Measurements from ENCODE around the gene RIMKLB. TPM values are rescaled to one million over a fixed set of nuclear protein-coding genes. Genes with fewer than 3 reads are reported as not detected.
"Not testable (repeated sequence)": the region's sequence is repeated elsewhere in the genome, so short reads cannot be mapped to it uniquely, and the experiment has no call there.

RIMKLB gene
- total RNA-seq, 4 donors from 2014 or later = 26.6 to 34.5 (median 29.2) TPM

DNA sequence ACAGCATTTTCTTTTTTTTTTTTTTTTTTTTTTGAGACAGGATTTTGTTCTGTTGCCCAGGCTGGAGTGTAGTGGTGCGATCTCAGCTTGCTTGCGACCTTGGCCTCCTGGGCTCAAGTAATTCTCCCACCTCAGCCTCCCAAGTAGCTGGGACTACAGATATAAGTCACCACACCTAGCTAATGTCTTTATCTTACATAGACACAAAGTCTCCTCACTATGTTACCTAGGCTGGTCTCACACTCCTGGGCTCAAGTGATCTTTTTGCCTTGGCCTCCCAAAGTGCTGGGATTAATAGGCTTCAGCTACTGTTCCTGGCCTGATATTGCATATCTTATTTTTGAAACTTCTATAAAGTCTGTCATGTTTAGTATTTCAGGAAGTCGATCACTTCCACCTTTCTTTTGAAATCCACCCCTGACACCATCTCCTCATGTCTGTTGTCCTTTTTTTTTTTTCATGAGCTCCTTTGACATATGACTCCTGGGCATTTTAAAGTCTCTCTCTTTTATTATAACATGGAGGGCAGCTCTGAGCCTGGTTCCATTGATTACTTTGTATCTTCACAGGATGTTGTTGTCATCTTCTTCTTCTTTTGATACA lies 118.8 kb downstream of the RIMKLB start:
- no peak overlapping the region for H3K4me3 ChIP-seq
- TF ChIP-seq, protein P1, sequence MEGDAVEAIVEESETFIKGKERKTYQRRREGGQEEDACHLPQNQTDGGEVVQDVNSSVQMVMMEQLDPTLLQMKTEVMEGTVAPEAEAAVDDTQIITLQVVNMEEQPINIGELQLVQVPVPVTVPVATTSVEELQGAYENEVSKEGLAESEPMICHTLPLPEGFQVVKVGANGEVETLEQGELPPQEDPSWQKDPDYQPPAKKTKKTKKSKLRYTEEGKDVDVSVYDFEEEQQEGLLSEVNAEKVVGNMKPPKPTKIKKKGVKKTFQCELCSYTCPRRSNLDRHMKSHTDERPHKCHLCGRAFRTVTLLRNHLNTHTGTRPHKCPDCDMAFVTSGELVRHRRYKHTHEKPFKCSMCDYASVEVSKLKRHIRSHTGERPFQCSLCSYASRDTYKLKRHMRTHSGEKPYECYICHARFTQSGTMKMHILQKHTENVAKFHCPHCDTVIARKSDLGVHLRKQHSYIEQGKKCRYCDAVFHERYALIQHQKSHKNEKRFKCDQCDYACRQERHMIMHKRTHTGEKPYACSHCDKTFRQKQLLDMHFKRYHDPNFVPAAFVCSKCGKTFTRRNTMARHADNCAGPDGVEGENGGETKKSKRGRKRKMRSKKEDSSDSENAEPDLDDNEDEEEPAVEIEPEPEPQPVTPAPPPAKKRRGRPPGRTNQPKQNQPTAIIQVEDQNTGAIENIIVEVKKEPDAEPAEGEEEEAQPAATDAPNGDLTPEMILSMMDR (IDR thresholded peaks at IDR 0.05) = no peak
- TF ChIP-seq POLR2AphosphoS5 (IDR thresholded peaks at IDR 0.05) (no peak), POLR2A (IDR thresholded peaks at IDR 0.05; ENCODE audit: low read depth) (no peak), EP300 (IDR thresholded peaks at IDR 0.05) (no peak)
- intact Hi-C loops (cut with DNase I) = no loop called here
- no peaks in the 10 kb centered on the region for H3K9me3 ChIP-seq
- H3K27ac ChIP-seq (replicated peaks in 1 of 4) = no peak overlapping the region
- DNase-seq (ENCODE audit: extremely low spot score) = no peak
- H3K36me3 ChIP-seq = no peaks in the 10 kb centered on the region
- no peaks in the 10 kb centered on the region for H3K27me3 ChIP-seq
- H3K4me1 ChIP-seq = peaks cover 0 to 12% (median 3%) of the 10 kb centered on the region in 4 donors
- WGBS = 92% methylated on average over 3 of the region's 3 CpGs

DNA sequence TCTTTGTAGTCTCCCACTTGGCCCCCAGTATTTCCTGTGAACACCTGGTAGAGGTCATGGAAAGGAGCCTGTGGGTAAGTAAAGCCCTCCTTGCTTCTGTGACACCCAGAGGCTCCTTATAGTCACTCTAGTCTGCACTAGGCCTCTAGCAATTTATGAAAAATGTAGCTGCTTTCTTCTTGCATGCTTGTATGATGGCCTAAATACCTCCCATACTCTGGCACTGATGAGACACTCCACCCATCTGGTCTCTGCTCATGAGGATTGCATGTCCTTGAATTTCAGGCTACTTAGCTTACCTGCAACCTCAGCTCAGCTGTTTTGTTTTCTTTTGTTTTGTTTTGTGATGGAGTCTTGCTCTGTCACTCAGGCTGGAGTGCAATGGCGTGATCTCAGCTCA lies 120.1 kb downstream of the RIMKLB start:
- Histone ChIP-seq H3K27me3 (no peaks in the 10 kb centered on the region), H3K4me1 (peaks cover 0 to 12% (median 3%) of the 10 kb centered on the region in 4 donors), H3K36me3 (no peaks in the 10 kb centered on the region), H3K9me3 (no peaks in the 10 kb centered on the region), H3K4me3 (no peak overlapping the region), H3K27ac (replicated peaks in 1 of 4) (no peak overlapping the region)
- DNase-seq (ENCODE audit: extremely low spot score) = no peak
- intact Hi-C loops (cut with DNase I) = no loop called here
- TF ChIP-seq POLR2AphosphoS5 (IDR thresholded peaks at IDR 0.05) (no peak), EP300 (IDR thresholded peaks at IDR 0.05) (no peak), POLR2A (IDR thresholded peaks at IDR 0.05; ENCODE audit: low read depth) (no peak)
- TF ChIP-seq, protein P1 (IDR thresholded peaks at IDR 0.05) = no peak
- 88% methylated on average over 1 of the region's 1 CpG for WGBS

DNA sequence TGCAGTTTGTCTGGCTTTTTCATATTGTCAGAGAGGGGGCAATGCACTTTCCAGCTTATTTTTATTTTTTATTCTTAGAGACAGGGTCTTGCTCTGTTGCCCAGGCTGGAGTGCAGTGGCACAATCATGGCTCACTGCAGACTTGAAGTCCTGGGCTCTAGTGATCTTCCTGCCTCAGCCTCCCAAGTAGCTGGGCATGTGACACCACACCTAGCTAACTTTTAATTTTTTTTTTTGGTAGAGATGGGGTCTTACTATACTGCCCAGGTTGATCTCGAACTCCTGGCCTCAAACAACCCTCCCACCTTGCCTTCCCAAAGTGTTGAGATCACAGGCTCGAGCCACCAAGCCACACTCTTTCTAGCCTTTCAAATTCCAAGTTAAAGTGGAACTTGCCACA lies 120.7 kb downstream of the RIMKLB start:
- no peaks in the 10 kb centered on the region for H3K9me3 ChIP-seq
- no peak for DNase-seq (ENCODE audit: extremely low spot score)
- intact Hi-C loops (cut with DNase I) = no loop called here
- H3K4me1 ChIP-seq = peaks cover 0 to 14% (median 3%) of the 10 kb centered on the region in 4 donors
- WGBS = 80% methylated on average over 2 of the region's 2 CpGs
- H3K27me3 ChIP-seq = no peaks in the 10 kb centered on the region
- no peak for TF ChIP-seq POLR2AphosphoS5 (IDR thresholded peaks at IDR 0.05)
- TF ChIP-seq, protein P1 (IDR thresholded peaks at IDR 0.05) = no peak
- no peak for TF ChIP-seq EP300 (IDR thresholded peaks at IDR 0.05)
- no peak for TF ChIP-seq POLR2A (IDR thresholded peaks at IDR 0.05; ENCODE audit: low read depth)
- H3K36me3 ChIP-seq = no peaks in the 10 kb centered on the region
- H3K27ac ChIP-seq (replicated peaks in 1 of 4) = no peak overlapping the region
- H3K4me3 ChIP-seq = no peak overlapping the region

DNA sequence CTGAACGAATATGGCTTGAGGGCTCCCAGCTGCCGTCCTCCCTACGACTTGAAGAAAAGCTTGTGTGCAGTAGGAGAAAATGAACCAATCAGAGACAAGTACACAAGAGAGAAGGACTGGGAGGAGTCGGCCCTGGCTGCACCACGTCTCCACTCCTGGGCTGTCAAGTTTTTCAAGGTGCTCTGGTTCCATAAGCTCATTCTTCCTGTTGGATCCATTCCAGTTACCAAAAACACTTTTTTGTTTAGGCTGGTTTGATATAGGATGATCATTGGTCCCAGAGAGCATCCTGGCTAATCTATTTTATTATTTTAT lies 121.8 kb downstream of the RIMKLB start:
- intact Hi-C loops (cut with DNase I) = no loop called here

DNA sequence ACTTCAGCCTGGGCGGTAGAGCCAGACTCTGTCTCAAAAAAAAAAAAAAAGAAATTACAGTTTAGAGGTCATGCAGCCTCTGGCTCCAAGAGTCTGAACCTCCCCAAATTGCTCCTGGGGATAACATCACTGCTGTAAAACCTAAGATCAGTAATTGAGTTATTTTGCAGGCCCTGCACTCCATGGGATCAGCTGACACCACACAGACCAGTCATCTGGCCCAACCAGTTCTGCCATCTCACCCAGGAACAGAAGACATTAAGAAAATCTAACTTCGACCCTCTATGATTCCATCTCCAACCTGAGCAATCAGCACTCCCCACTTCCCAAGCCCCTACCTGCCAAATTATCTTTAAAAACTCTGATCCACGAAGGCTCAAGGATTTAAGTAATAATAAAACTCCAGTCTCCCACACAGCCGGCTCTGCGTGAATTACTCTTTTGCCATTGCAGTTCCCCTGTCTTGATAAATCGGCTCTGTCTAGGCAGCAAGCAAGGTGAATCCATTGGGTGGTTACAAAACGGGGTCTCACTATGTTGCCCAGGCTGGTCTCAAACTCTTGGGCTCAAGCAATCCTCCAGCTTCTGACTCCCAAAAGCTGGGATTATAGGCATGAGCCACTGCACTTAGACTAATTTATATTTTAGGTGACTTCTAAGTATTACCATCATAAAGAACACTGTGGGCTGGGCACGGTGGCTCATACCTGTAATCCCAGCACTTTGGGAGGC lies 123.1 kb downstream of the RIMKLB start:
- intact Hi-C loops (cut with DNase I); H3K36me3 ChIP-seq; H3K9me3 ChIP-seq; H3K27ac ChIP-seq (replicated peaks in 1 of 4); H3K4me3 ChIP-seq; DNase-seq (ENCODE audit: extremely low spot score); H3K27me3 ChIP-seq: not testable (repeated sequence)
- 95% methylated on average over 8 of the region's 8 CpGs for WGBS
- H3K4me1 ChIP-seq = peaks cover 0 to 22% (median 6%) of the 10 kb centered on the region in 4 donors

More for the DNA sequence above, 121.8 kb downstream of the RIMKLB start:
- no peak for TF ChIP-seq EP300 (IDR thresholded peaks at IDR 0.05)
- TF ChIP-seq, protein P1 (IDR thresholded peaks at IDR 0.05) = no peak
- TF ChIP-seq POLR2AphosphoS5 (IDR thresholded peaks at IDR 0.05) = no peak
- no peak for TF ChIP-seq POLR2A (IDR thresholded peaks at IDR 0.05; ENCODE audit: low read depth)
- Histone ChIP-seq H3K27ac (replicated peaks in 1 of 4) (no peak overlapping the region), H3K36me3 (no peaks in the 10 kb centered on the region), H3K27me3 (no peaks in the 10 kb centered on the region), H3K9me3 (no peaks in the 10 kb centered on the region), H3K4me1 (peaks cover 0 to 22% (median 6%) of the 10 kb centered on the region in 4 donors), H3K4me3 (no peak overlapping the region)
- 37% methylated on average over 5 of the region's 5 CpGs for WGBS
- DNase-seq (ENCODE audit: extremely low spot score) = no peak
